BJ (cell line): ENCODE data around the gene DIP2C. TPM values are rescaled to one million over a fixed set of nuclear protein-coding genes. Genes with fewer than 3 reads are reported as not detected.

Source experiments
- CTCF ChIA-PET: fragments of 350-600 bp; formaldehyde crosslinking; extraction: SDS; loops from one replicate; lab custom pipeline; 2021; ENCODE audit warnings: antibody characterized with exemption, inconsistent platforms; lab: Yijun Ruan, JAX
- POLR2A ChIA-PET: fragments of 300-600 bp; sonication (Branson Sonifier 250); formaldehyde crosslinking; extraction: SDS; loops from one replicate; lab custom pipeline; 2021; ENCODE audit warnings: antibody characterized with exemption; lab: Charles Lee
- DNase-seq: peaks from one replicate; pipeline ENCODE4 v3.0.0-alpha.2; 2011; ENCODE audit warnings: low read depth
- H3K27me3 ChIP-seq: 2 replicates; pipeline ENCODE4 v1.6.0; 2011; ENCODE audit warnings: low read length; ENCODE audit not compliant: control insufficient read depth, insufficient read depth
- H3K36me3 ChIP-seq: 2 replicates; pipeline ENCODE4 v1.5.1; 2011; ENCODE audit warnings: low read length; ENCODE audit not compliant: control insufficient read depth, insufficient read depth
- H3K4me3 ChIP-seq: 2 replicates; pipeline ENCODE4 v1.5.1; 2011; ENCODE audit warnings: low read depth, mild to moderate bottlenecking, control low read depth, low read length
- polyA plus RNA-seq: library from polyadenylated mRNA; depleted of rRNA; stranded (reverse); fragments of >200 nt; gene quantifications from 2 replicates; pipeline ENCODE4 v1.2.3, GENCODE V29; 2011
- TF ChIP-seq, protein P1 (sequence below): IDR thresholded peaks from 2 replicates; pipeline ENCODE4 v1.5.1; 2011; ENCODE audit warnings: low read depth, mild to moderate bottlenecking, control low read depth, inconsistent platforms, low read length, moderate library complexity; ENCODE audit not compliant: insufficient read depth

Gene DIP2C
- polyA plus RNA-seq, 1 experiment = 9.3 TPM

GRCh38 chr10:283916-284356, 405.5 kb downstream of the DIP2C start:
- peaks cover 18% of the 10 kb centered on the region for H3K36me3 ChIP-seq
- no peak for DNase-seq
- CTCF ChIA-PET = no interaction called here
- H3K27me3 ChIP-seq = no peaks in the 10 kb centered on the region
- POLR2A ChIA-PET = no interaction called here
- TF ChIP-seq, protein P1, sequence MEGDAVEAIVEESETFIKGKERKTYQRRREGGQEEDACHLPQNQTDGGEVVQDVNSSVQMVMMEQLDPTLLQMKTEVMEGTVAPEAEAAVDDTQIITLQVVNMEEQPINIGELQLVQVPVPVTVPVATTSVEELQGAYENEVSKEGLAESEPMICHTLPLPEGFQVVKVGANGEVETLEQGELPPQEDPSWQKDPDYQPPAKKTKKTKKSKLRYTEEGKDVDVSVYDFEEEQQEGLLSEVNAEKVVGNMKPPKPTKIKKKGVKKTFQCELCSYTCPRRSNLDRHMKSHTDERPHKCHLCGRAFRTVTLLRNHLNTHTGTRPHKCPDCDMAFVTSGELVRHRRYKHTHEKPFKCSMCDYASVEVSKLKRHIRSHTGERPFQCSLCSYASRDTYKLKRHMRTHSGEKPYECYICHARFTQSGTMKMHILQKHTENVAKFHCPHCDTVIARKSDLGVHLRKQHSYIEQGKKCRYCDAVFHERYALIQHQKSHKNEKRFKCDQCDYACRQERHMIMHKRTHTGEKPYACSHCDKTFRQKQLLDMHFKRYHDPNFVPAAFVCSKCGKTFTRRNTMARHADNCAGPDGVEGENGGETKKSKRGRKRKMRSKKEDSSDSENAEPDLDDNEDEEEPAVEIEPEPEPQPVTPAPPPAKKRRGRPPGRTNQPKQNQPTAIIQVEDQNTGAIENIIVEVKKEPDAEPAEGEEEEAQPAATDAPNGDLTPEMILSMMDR = no peak
- H3K4me3 ChIP-seq = no peak overlapping the region

GRCh38 chr10:283140-283479, 406.4 kb downstream of the DIP2C start:
- Histone ChIP-seq H3K27me3 (no peaks in the 10 kb centered on the region), H3K4me3 (no peak overlapping the region), H3K36me3 (peaks cover 20% of the 10 kb centered on the region)
- CTCF ChIA-PET = no interaction called here
- POLR2A ChIA-PET = no interaction called here
- TF ChIP-seq, protein P1 = no peak
- no peak for DNase-seq

DNA sequence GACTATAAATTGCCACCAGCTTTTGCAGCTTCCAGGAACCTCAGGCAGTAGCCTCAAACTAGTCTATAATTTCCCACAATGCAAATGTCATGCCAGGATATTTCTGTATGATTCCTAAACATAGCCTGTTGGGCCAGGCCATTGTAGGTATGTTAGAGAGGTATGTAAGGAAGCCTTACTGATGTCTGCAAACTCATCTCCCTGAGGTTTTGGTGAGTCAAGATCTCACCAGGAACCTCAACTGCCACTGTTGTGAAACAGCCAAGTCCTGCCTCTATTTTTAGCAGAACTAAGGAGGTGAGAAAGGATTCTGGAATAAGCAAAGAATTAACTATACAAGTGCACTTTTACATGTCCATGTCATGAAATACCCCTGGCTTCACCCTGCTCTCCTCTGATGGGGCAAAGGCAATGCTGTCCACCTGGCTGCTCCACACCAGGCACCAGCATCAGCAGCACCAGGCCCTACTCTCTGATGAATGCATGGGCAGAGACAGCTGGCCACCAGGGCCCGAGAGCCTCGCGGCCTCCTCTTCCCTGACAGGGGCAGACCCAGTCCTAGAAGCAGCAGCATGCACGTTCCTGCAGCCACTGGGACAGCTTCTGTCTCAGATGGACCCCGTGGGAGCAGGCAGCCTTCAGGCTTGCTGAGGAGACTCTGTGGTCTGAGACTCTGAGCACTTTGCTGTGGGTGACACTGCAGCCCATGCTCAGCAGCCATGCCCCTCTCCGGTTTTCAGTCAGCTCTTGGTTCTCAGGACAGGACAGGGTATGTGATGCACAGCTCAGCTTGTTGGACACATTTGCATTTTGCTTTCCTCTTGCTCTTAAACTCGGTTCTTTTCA, 407.0 kb downstream of the DIP2C start:
- TF ChIP-seq, protein P1 = no peak
- no peak for DNase-seq
- H3K4me3 ChIP-seq = no peak overlapping the region
- peaks cover 25% of the 10 kb centered on the region for H3K36me3 ChIP-seq
- CTCF ChIA-PET = interaction anchor here (0.8 kb wide), 1 partner anchor 13 kb away, joined by 3 read pairs; no protein-coding TSS in a partner anchor
- H3K27me3 ChIP-seq = no peaks in the 10 kb centered on the region
- POLR2A ChIA-PET = no interaction called here

DNA sequence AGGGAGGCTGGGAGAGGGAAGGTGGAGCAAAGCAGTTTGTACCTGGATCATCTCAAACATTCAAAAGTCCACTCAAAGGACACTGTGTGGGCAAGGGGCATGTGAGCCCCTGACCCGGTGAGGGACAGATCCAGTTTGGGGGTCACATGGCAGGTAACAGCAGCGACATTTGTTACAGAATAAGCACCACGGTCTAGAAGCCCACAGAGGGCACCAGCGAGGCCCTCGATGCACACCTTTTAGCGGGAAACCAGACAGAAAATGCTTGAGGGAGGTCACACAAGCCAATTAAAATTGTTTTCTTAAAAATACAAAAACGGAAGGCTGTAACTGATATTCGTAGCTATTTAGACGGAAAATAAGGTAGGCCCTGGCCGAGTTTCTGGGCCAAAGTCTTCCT, 409.8 kb downstream of the DIP2C start:
- H3K4me3 ChIP-seq = no peak overlapping the region
- peaks cover 28% of the 10 kb centered on the region for H3K36me3 ChIP-seq
- CTCF ChIA-PET = interaction anchor here (1.2 kb wide), 1 partner anchor 99 kb away, joined by 3 read pairs; no protein-coding TSS in a partner anchor
- no peak for DNase-seq
- POLR2A ChIA-PET = no interaction called here
- H3K27me3 ChIP-seq = no peaks in the 10 kb centered on the region
- TF ChIP-seq, protein P1 = no peak

- DNase-seq = no peak
- no peak overlapping the region for H3K4me3 ChIP-seq
- ChIA-PET POLR2A (no interaction called here), CTCF (interaction anchor here (1.2 kb wide), 2 partner anchors 9 to 98 kb away, joined by 3 read pairs; no protein-coding TSS in a partner anchor)
- no peaks in the 10 kb centered on the region for H3K27me3 ChIP-seq
- TF ChIP-seq, protein P1 = no peak
- H3K36me3 ChIP-seq = peaks cover 28% of the 10 kb centered on the region
These were observed 410.2 kb downstream of the DIP2C start for GRCh38 chr10:279232-279631.
